T47D (cell line): Measurements from ENCODE around the gene KMT5C.
"Not testable (repeated sequence)": the region's sequence is repeated elsewhere in the genome, so short reads cannot be mapped to it uniquely, and the experiment has no call there.

Experiments
- DNase-seq, 2 experiments: peaks; one replicate each; pipeline versions ENCODE4 v3.0.0 to v3.0.0-alpha.2; 2011 to 2012; ENCODE audit warnings: low read depth in 1 of 2, low spot score in 1 of 2
- JUND ChIP-seq: IDR thresholded peaks from 2 replicates; pipeline ENCODE4 v1.6.1; 2012; ENCODE audit warnings: low read depth
- in situ Hi-C: cut with HindIII; loops from 2 replicates; pipeline ENCODE4 v1.10.0; 2016; ENCODE audit warnings: low sequenced_read_pairs, low pct_unique_long_range_greater_than_20kb

Gene KMT5C

DNA sequence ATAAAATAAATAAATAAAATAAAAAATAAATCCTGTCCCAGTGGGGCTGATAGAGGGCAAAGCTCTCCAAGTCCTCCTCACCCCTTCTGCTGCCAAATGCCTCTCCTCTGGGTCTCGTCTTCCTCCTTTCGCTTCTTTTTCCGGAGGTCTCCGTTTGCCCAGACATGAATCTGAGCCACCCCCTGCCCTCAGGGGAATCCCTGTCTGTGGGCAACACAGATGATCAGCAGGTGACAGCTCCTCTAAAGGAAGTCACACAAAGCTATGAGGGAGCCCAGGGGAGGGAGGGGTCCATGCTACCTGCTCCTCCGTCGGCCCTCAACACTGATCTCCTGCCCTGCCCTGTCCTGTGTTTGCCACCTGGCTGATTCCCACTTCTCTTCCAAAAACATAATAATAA is 15.0 kb upstream of the KMT5C start:
- in situ Hi-C loops, result no loop called here
- no peak for DNase-seq
- no peak for TF ChIP-seq JUND

DNA sequence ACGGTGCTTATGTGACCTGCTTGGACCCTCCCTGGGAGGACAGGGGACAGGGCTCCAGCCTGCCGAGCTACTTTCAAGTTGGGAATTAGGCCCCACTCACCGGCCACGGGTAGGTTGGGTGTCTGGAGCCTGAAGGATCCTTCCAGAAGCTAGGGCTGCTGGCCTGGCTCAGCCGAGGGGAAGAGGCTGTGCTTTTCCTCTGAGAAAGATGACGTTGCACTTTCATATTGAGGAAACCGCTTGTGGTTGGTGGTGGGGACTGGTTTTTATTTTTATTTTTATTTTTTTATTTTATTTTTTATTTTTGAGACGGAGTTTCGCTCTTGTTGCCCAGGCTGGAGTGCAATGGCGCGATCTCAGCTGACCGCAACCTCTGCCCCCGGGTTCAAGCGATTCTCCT is 14.5 kb upstream of the KMT5C start, which contains the start of gene TMEM150B:
TSS of gene TMEM150B (minus strand) at position 170 of the 400 bp plus-strand sequence. CDS start 4,305 bp downstream, outside the sequence.
- in situ Hi-C loops, result no loop called here
- TF ChIP-seq JUND, result no peak
- DNase-seq, result no peak

- DNase-seq, result peak in 1 of 2 experiments; percentile 69
- in situ Hi-C loops, result not testable (repeated sequence)
Measured at GRCh38 chr19:55328774-55329318, 10.8 kb upstream of the KMT5C start.

DNA sequence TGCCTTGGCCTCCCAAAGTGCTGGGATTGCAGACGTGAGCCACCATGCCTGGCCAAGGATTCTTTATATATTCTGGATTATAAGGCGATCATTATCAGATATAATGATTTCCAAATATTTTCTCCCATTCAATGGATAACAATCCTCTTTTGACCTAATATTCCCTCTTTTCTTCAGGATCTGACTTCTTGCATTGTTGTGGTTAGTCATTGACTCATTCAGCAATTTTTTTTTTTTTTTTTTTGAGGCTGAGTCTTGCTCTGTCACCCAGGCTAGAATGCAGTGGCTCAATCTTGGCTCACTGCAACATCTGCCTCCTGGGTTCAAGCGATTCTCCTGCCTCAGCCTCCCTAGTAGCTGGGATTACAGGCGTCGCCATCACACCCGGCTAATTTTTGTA is 9.9 kb upstream of the KMT5C start:
- DNase-seq, in situ Hi-C loops: not testable (repeated sequence)

GRCh38 chr19:55333870-55334269 is 5.8 kb upstream of the KMT5C start:
- DNase-seq, result no peak
- in situ Hi-C loops, result no loop called here
- no peak for TF ChIP-seq JUND

GRCh38 chr19:55336101-55336500 is 3.6 kb upstream of the KMT5C start:
- in situ Hi-C loops, result no loop called here
- no peak for DNase-seq
- no peak for TF ChIP-seq JUND

GRCh38 chr19:55339889-55340783 is 460 bp downstream of the KMT5C start:
- DNase-seq, result no peak
- in situ Hi-C loops, result no loop called here
- no peak for TF ChIP-seq JUND

GRCh38 chr19:55340784-55341147 is 1.1 kb downstream of the KMT5C start:
- no peak for DNase-seq
- TF ChIP-seq JUND, result no peak

GRCh38 chr19:55341171-55341588 is 1.5 kb downstream of the KMT5C start:
- in situ Hi-C loops, result no loop called here
- TF ChIP-seq JUND, result no peak
- peak; percentile 63 to 68 for DNase-seq

More at GRCh38 chr19:55340784-55341147, 1.1 kb downstream of the KMT5C start:
- in situ Hi-C loops, result no loop called here

GRCh38 chr19:55341595-55342531 is 2.2 kb downstream of the KMT5C start:
- in situ Hi-C loops, result no loop called here
- no peak for TF ChIP-seq JUND
- no peak for DNase-seq

DNA sequence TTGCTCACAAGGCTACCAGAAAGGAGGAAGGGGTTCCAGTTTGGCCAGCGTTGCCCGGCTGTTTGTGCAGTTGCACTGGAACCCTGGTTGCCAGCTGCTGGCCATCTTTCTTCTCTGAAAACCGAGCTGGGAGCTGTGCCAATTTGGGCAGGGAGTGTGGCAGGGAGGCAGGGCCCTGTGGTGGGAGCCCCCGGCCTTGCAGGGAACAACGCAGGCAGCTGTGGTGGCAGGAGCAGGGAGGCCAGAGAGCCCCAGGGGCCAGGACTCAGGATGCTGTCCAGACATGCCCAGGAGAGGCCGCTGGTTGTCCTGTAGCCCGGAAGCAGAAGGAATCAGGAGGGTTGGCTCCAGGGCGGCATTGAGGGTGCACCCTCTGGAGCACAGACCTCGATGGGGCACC is 4.8 kb downstream of the KMT5C start:
- peak in 1 of 2 experiments; percentile 53 for DNase-seq
- in situ Hi-C loops, result no loop called here
- no peak for TF ChIP-seq JUND

DNA sequence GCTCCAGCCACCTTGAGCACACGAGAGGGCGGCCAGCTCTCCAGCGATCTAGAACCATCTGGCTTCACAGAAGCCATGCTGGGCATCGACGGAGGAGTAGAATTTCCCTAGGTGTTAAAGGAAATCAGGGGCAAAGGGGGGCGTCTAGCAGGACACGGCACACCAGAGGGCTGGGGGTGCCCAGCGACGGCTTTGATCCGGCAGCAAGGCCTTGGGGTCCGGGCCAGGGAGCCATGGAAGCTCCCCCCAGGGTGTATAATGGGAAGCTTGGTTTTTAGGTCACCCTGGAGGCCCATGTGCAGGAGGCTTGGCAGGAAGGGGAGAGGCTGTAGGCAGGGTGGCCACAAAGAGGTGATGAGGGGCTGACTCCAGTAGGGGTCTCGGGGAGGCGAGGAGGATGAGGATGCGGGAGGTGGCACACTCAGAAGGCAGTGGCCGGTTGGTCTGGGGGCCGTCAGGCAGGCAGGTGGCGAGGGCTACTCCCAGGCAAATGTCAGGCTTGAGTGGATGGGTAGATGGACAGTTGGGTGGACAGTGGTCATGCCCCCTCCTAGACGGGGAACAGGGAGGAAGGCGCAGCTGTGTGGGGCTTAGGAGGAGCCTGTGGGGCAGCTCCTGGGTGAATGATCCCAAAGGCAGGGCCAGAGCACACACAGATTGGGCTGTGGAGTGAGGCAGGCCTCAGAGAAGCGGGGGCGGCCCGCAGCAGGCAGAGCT is 5.6 kb downstream of the KMT5C start:
- DNase-seq, result no peak
- no peak for TF ChIP-seq JUND
- in situ Hi-C loops, result no loop called here
